HG02678 (cell line): ENCODE data around the gene STAG1.
A peak's percentile ranks its signal among the peaks of the same experiment; 100 is the strongest.
"Not testable (repeated sequence)": the region's sequence is repeated elsewhere in the genome, so short reads cannot be mapped to it uniquely, and the experiment has no call there.

Experiments
- ATAC-seq: cut with Tn5 transposase; IDR thresholded peaks from one replicate; pipeline ENCODE4 v1.9.1; 2021; ENCODE audit warnings: mild to moderate bottlenecking, moderate library complexity; ENCODE audit not compliant: unreplicated experiment

The STAG1 gene

GRCh38 chr3:136432685-136433084 lies 319.5 kb downstream of the STAG1 start:
- no peak for ATAC-seq

GRCh38 chr3:136428167-136428566 lies 324.0 kb downstream of the STAG1 start:
- ATAC-seq: no peak

- ATAC-seq: no peak
These were observed 324.9 kb downstream of the STAG1 start for GRCh38 chr3:136427236-136427635.

GRCh38 chr3:136414476-136414875 lies 337.7 kb downstream of the STAG1 start:
- ATAC-seq: no peak

GRCh38 chr3:136412307-136412706 lies 339.9 kb downstream of the STAG1 start:
- ATAC-seq: no peak

GRCh38 chr3:136409549-136409948 lies 342.6 kb downstream of the STAG1 start:
- ATAC-seq: no peak

GRCh38 chr3:136404056-136404455 lies 348.1 kb downstream of the STAG1 start:
- no peak for ATAC-seq

- no peak for ATAC-seq
These were observed 355.3 kb downstream of the STAG1 start for GRCh38 chr3:136396916-136397315.

GRCh38 chr3:136390574-136390973 lies 361.6 kb downstream of the STAG1 start:
- no peak for ATAC-seq

- ATAC-seq: no peak
These were observed 365.1 kb downstream of the STAG1 start for GRCh38 chr3:136387031-136387430.

- ATAC-seq: peak; percentile 89
These were observed 366.7 kb downstream of the STAG1 start for GRCh38 chr3:136385457-136385856.

- ATAC-seq: no peak
These were observed 371.1 kb downstream of the STAG1 start for GRCh38 chr3:136381051-136381450.

GRCh38 chr3:136380530-136380929 lies 371.6 kb downstream of the STAG1 start:
- ATAC-seq: no peak

GRCh38 chr3:136378011-136378410 lies 374.2 kb downstream of the STAG1 start:
- ATAC-seq: no peak

GRCh38 chr3:136377508-136377907 lies 374.7 kb downstream of the STAG1 start:
- no peak for ATAC-seq

- ATAC-seq: not testable (repeated sequence)
These were observed 376.4 kb downstream of the STAG1 start for GRCh38 chr3:136375800-136376199.

GRCh38 chr3:136366289-136366688 lies 385.9 kb downstream of the STAG1 start:
- no peak for ATAC-seq

- no peak for ATAC-seq
These were observed 398.7 kb downstream of the STAG1 start for GRCh38 chr3:136353461-136353860.

- no peak for ATAC-seq
These were observed 400.3 kb downstream of the STAG1 start for GRCh38 chr3:136351905-136352304.

GRCh38 chr3:136351351-136351750 lies 400.8 kb downstream of the STAG1 start:
- ATAC-seq: no peak

- no peak for ATAC-seq
These were observed 401.6 kb downstream of the STAG1 start for GRCh38 chr3:136350557-136350956.

- ATAC-seq: no peak
These were observed 402.0 kb downstream of the STAG1 start for GRCh38 chr3:136350132-136350531.

GRCh38 chr3:136346486-136346885 lies 405.7 kb downstream of the STAG1 start:
- no peak for ATAC-seq
